Upper lobe of right lung (tissue), 1 donor: ENCODE measurements around the gene HCST. TPM values are rescaled to one million over a fixed set of nuclear protein-coding genes. Genes with fewer than 3 reads are reported as not detected.

Source experiments
- ATAC-seq: fragments of 200-7000 bp; cut with Tn5 transposase; one replicate; pipeline ENCODE4 v1.9.1; 2020; ENCODE audit warnings: mild to moderate bottlenecking, moderate library complexity
- DNase-seq: peaks from one replicate; pipeline ENCODE4 v3.0.0-alpha.2; 2020
- H3K27ac ChIP-seq: fragments of 200-600 bp; one replicate; pipeline ENCODE4 v1.8.0; 2022
- H3K27me3 ChIP-seq: fragments of 200-600 bp; one replicate; pipeline ENCODE4 v1.8.0; 2022; ENCODE audit warnings: mild to moderate bottlenecking
- H3K36me3 ChIP-seq: fragments of 200-600 bp; one replicate; pipeline ENCODE4 v1.8.0; 2022
- H3K4me1 ChIP-seq: fragments of 200-600 bp; one replicate; pipeline ENCODE4 v1.8.0; 2022
- H3K4me3 ChIP-seq: fragments of 200-600 bp; one replicate; pipeline ENCODE4 v1.8.0; 2022; ENCODE audit warnings: mild to moderate bottlenecking
- H3K9me3 ChIP-seq: fragments of 200-600 bp; one replicate; pipeline ENCODE4 v1.8.0; 2022
- CTCF ChIP-seq: fragments of 200-600 bp; IDR thresholded peaks from one replicate; pipeline ENCODE4 v1.8.0; 2022; ENCODE audit warnings: antibody characterized with exemption
- intact Hi-C: fragments of 100-400 bp; cut with DNase I; formaldehyde crosslinking; loops from one replicate; pipeline ENCODE4 v1.11.0; 2022
- total RNA-seq: library from RNA; stranded (reverse); fragmentation: NEBNext Ultra II Directional; extraction: Animal tissue kit (Norgen Biotek cat#: 25700); gene quantifications from one replicate; pipeline ENCODE4 v1.2.1, GENCODE V29; 2021
- donor health status: DM: no; HTN: yes; CAD: no; lungs with severe emphysema.

The HCST gene
- total RNA-seq, 1 donor from 2014 or later, result 44.0 TPM

GRCh38 chr19:35940078-35940775 is 37.9 kb downstream of the HCST start:
- Histone ChIP-seq H3K4me3 (no peak overlapping the region), H3K36me3 (peaks cover 8% of the 10 kb centered on the region), H3K27ac (no peak overlapping the region), H3K4me1 (peaks cover 15% of the 10 kb centered on the region), H3K9me3 (no peaks in the 10 kb centered on the region), H3K27me3 (no peaks in the 10 kb centered on the region)
- DNase-seq (no peak), ATAC-seq (no peak)
- TF ChIP-seq CTCF, result no peak
- intact Hi-C loops, result no loop called here

- Histone ChIP-seq H3K4me3 (no peak overlapping the region), H3K9me3 (no peaks in the 10 kb centered on the region), H3K36me3 (peaks cover 8% of the 10 kb centered on the region), H3K27me3 (no peaks in the 10 kb centered on the region), H3K4me1 (peaks cover 9% of the 10 kb centered on the region), H3K27ac (no peak overlapping the region)
- intact Hi-C loops, result no loop called here
- DNase-seq, result no peak
- no peak for TF ChIP-seq CTCF
- ATAC-seq, result no peak
These were observed 38.5 kb downstream of the HCST start for GRCh38 chr19:35940839-35941238.

- DNase-seq, result no peak
- Histone ChIP-seq H3K4me1 (peaks cover 2% of the 10 kb centered on the region), H3K27ac (no peak overlapping the region), H3K27me3 (no peaks in the 10 kb centered on the region), H3K9me3 (no peaks in the 10 kb centered on the region), H3K36me3 (peaks cover 8% of the 10 kb centered on the region), H3K4me3 (no peak overlapping the region)
- intact Hi-C loops, result no loop called here
- no peak for TF ChIP-seq CTCF
- no peak for ATAC-seq
These were observed 39.9 kb downstream of the HCST start for GRCh38 chr19:35942235-35942634.

GRCh38 chr19:35943321-35944301 is 41.3 kb downstream of the HCST start:
- peaks cover 8% of the 10 kb centered on the region for H3K36me3 ChIP-seq
- H3K27me3 ChIP-seq, result no peaks in the 10 kb centered on the region
- no peak for DNase-seq
- H3K9me3 ChIP-seq, result no peaks in the 10 kb centered on the region
- no peak overlapping the region for H3K27ac ChIP-seq
- TF ChIP-seq CTCF, result no peak
- no peak overlapping the region for H3K4me3 ChIP-seq
- no peak for ATAC-seq
- intact Hi-C loops, result no loop called here
- no peaks in the 10 kb centered on the region for H3K4me1 ChIP-seq

GRCh38 chr19:35944556-35944955 is 42.2 kb downstream of the HCST start:
- no peak for TF ChIP-seq CTCF
- H3K36me3 ChIP-seq, result peaks cover 8% of the 10 kb centered on the region
- no peak for ATAC-seq
- H3K4me1 ChIP-seq, result no peaks in the 10 kb centered on the region
- no peak overlapping the region for H3K27ac ChIP-seq
- no peak overlapping the region for H3K4me3 ChIP-seq
- H3K27me3 ChIP-seq, result no peaks in the 10 kb centered on the region
- no peaks in the 10 kb centered on the region for H3K9me3 ChIP-seq
- intact Hi-C loops, result no loop called here
- no peak for DNase-seq
